Thyroid gland (tissue), 4 donors: ENCODE data around the gene GP9. TPM values are rescaled to one million over a fixed set of nuclear protein-coding genes. Genes with fewer than 3 reads are reported as not detected.

ENCODE experiments used
- DNase-seq, 2 donors: peaks; one replicate each; pipeline ENCODE4 v3.0.0-alpha.2; 2019
- H3K27ac ChIP-seq, 3 donors: fragments of 200-600 bp; sonication (generic); 1 replicate in 2 of 3; 2 replicates in 1 of 3; pipeline ENCODE4 v1.5.1; 2016 to 2019; ENCODE audit warnings: mild to moderate bottlenecking in 1 of 3, moderate library complexity in 1 of 3
- H3K27me3 ChIP-seq: fragments of 200-600 bp; sonication (generic); one replicate; pipeline ENCODE4 v1.5.1; 2019
- H3K36me3 ChIP-seq, 2 donors: fragments of 200-600 bp; sonication (generic); one replicate each; pipeline ENCODE4 v1.5.1; 2016 to 2019
- H3K4me1 ChIP-seq, 2 donors: fragments of 200-600 bp; sonication (generic); one replicate each; pipeline ENCODE4 v1.5.1; 2017 to 2019
- H3K4me3 ChIP-seq, 3 donors: fragments of 200-600 bp; sonication (generic); replicated peaks in 1 of 3; 1 replicate in 2 of 3; 2 replicates in 1 of 3; pipeline ENCODE4 v1.5.1; 2016; ENCODE audit warnings: mild to moderate bottlenecking in 1 of 3
- H3K9me3 ChIP-seq: fragments of 200-600 bp; sonication (generic); one replicate; pipeline ENCODE4 v1.5.1; 2017
- CTCF ChIP-seq, 6 experiments: fragments of 200-600 bp in 3 of 6; fragments of 450-650 bp in 3 of 6; sonication (generic) in 3 of 6; IDR thresholded peaks; one replicate each; pipeline ENCODE4 v1.5.1; 2016 to 2019; ENCODE audit warnings: antibody characterized with exemption in 6 of 6, mild to moderate bottlenecking in 2 of 6, inconsistent platforms in 1 of 6, moderate library complexity in 1 of 6
- POLR2A ChIP-seq, 2 donors: fragments of 450-650 bp; IDR thresholded peaks; one replicate each; pipeline ENCODE4 v1.6.1; 2017; ENCODE audit warnings: antibody characterized with exemption in 2 of 2, mild to moderate bottlenecking in 2 of 2, moderate library complexity in 1 of 2
- WGBS, 2 donors: methylation state at CpG; one replicate each; pipeline ENCODE4 v1.1.5; 2017; 5-methylcytosine and 5-hydroxymethylcytosine counted together
- intact Hi-C: fragments of 100-400 bp; cut with DNase I; formaldehyde crosslinking; loops from one replicate; pipeline ENCODE4 v1.15.1; 2023
- total RNA-seq, 4 donors: library from RNA; depleted of rRNA; stranded (reverse); fragments of >200 nt; gene quantifications; one replicate each; pipeline ENCODE4 v1.2.3, GENCODE V29; 2016

Gene GP9
- total RNA-seq, 4 donors from 2014 or later, result not detected

- TF ChIP-seq POLR2A (IDR thresholded peaks at IDR 0.05) (no peak), CTCF (IDR thresholded peaks at IDR 0.05) (no peak)
- Histone ChIP-seq H3K4me3 (no peak overlapping the region), H3K36me3 (no peaks in the 10 kb centered on the region), H3K27me3 (no peaks in the 10 kb centered on the region), H3K9me3 (no peaks in the 10 kb centered on the region), H3K27ac (peak overlapping the region; percentile 30 to 73 (median 49)), H3K4me1 (peaks cover 0 to 30% of the 10 kb centered on the region in 2 donors)
- 74 to 79% methylated on average over 18 to 19 of the region's 19 CpGs for WGBS, 2 donors
- intact Hi-C loops, result no loop called here
- peak; percentile 32 to 47 for DNase-seq
Measured at GRCh38 chr3:129015388-129016105, 45.0 kb upstream of the GP9 start.

- TF ChIP-seq CTCF (IDR thresholded peaks at IDR 0.05), result no peak
- TF ChIP-seq POLR2A (IDR thresholded peaks at IDR 0.05), result no peak
- intact Hi-C loops, result no loop called here
- H3K36me3 ChIP-seq, result no peaks in the 10 kb centered on the region
- 49 to 63% methylated on average over 2 to 5 of the region's 6 CpGs for whole genome bisulfite sequencing, 2 donors
- no peak overlapping the region for H3K4me3 ChIP-seq
- no peaks in the 10 kb centered on the region for H3K27me3 ChIP-seq
- no peaks in the 10 kb centered on the region for H3K9me3 ChIP-seq
- peaks cover 0 to 30% of the 10 kb centered on the region in 2 donors for H3K4me1 ChIP-seq
- peak in 1 of 2 donors; percentile 13 for DNase-seq
- H3K27ac ChIP-seq, result peak overlapping the region; percentile 45 to 73 (median 51)
Measured at GRCh38 chr3:129016356-129016719, 44.2 kb upstream of the GP9 start.

DNA sequence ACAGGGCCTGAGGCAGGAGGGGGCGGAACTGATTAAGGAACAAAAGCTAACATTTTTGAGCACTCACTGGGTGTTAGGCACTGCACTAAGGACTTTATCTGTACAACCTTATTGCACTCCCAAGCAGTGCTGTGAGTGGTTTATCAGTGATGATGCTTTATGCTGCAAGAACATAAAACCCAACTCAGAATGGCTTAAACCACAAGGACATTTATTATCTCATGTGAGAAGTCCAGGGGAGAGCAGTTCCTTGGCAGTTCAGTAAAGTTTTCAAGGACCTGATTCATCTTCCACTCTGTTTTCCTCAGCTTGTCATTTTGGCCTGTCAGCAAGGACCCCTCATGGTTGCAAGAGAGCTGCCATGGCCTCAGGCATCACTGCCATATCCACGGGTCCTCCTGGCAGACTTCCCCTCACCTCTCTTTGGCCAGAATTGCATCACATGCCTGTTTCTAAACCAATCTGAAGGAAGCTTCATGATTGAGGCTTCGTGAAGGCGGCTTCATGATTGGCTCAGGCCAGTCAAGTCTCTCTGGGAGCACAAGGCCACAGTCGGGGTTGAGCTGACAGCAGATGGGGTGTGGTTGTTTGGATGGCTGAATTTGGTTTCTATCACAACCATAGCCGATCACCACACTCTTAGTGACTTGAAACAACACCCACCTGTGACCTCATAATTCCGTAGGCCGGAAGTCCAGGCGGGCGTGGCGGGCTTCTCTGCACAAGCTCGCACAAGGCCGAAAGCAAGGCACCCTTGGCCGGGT, 43.7 kb upstream of the GP9 start:
- DNase-seq, result peak; percentile 11 to 16
- intact Hi-C loops, result no loop called here
- TF ChIP-seq CTCF (IDR thresholded peaks at IDR 0.05), result no peak
- no peak for TF ChIP-seq POLR2A (IDR thresholded peaks at IDR 0.05)
- Histone ChIP-seq H3K4me3 (no peak overlapping the region), H3K27me3 (no peaks in the 10 kb centered on the region), H3K9me3 (no peaks in the 10 kb centered on the region), H3K36me3 (no peaks in the 10 kb centered on the region), H3K27ac (peak overlapping the region; percentile 45 to 73 (median 51)), H3K4me1 (peaks cover 0 to 30% of the 10 kb centered on the region in 2 donors)
- WGBS, 2 donors, result 71 to 94% methylated on average over 7 to 14 of the region's 14 CpGs

DNA sequence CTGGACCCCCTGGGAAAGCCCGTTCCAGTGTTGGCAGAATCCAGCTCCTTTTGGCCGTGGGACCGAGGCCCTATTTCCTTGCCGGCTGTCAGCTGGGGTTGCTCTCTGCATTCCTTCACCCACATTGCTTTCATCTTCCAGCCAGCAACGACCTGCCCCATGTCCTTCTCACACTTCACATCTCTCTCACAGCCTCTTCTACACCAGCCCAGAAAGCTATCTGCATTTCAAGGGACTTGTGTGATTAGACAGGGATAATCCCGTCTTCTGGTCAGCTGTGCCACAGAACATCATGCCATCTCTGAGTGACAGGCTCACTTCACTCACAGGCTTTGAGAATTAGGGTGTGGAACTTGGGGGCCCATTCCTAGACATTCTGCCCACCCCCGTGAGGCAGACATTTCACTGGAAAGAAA, 43.1 kb upstream of the GP9 start:
- Histone ChIP-seq H3K27me3 (no peaks in the 10 kb centered on the region), H3K4me3 (no peak overlapping the region), H3K9me3 (no peaks in the 10 kb centered on the region), H3K36me3 (no peaks in the 10 kb centered on the region), H3K4me1 (peaks cover 0 to 33% of the 10 kb centered on the region in 2 donors), H3K27ac (peak overlapping the region in 2 of 3 donors; percentile 45 to 73)
- TF ChIP-seq POLR2A (IDR thresholded peaks at IDR 0.05) (no peak), CTCF (IDR thresholded peaks at IDR 0.05) (no peak)
- intact Hi-C loops, result no loop called here
- WGBS, 2 donors, result 48 to 54% methylated on average over 7 of the region's 7 CpGs
- DNase-seq, result no peak

- 72 to 81% methylated on average over 2 of the region's 2 CpGs for WGBS, 2 donors
- no peaks in the 10 kb centered on the region for H3K9me3 ChIP-seq
- H3K4me3 ChIP-seq, result no peak overlapping the region
- no peaks in the 10 kb centered on the region for H3K27me3 ChIP-seq
- peaks cover 0 to 35% of the 10 kb centered on the region in 2 donors for H3K4me1 ChIP-seq
- TF ChIP-seq POLR2A (IDR thresholded peaks at IDR 0.05) (no peak), CTCF (IDR thresholded peaks at IDR 0.05) (no peak)
- no peaks in the 10 kb centered on the region for H3K36me3 ChIP-seq
- intact Hi-C loops, result no loop called here
- H3K27ac ChIP-seq, result no peak overlapping the region
- DNase-seq, result no peak
Measured at GRCh38 chr3:129018271-129018670, 42.3 kb upstream of the GP9 start.
